Amniotic stem cell (primary cell): Measurements from ENCODE around the gene AJM1.
"Not testable (repeated sequence)": the region's sequence is repeated elsewhere in the genome, so short reads cannot be mapped to it uniquely, and the experiment has no call there.

ENCODE experiments used
- DNase-seq: peaks from one replicate; lab custom pipeline; 2025; lab: John Stamatoyannopoulos, UW

Gene AJM1

GRCh38 chr9:136842380-136842948 lies at the start of gene AJM1:
Gene AJM1 (plus strand): TSS chr9:136842478. CDS start chr9:136844415, 1,937 bp downstream.
- not testable (repeated sequence) for DNase-seq

GRCh38 chr9:136793086-136793946 lies 49.0 kb upstream of the AJM1 start:
- no peak for DNase-seq

GRCh38 chr9:136794281-136794999 lies 47.8 kb upstream of the AJM1 start:
- no peak for DNase-seq

- no peak for DNase-seq
Observed at GRCh38 chr9:136795000-136795348, 47.3 kb upstream of the AJM1 start.

- no peak for DNase-seq
Observed at GRCh38 chr9:136796238-136796774, 46.0 kb upstream of the AJM1 start, which contains the start of gene CCDC183. Gene CCDC183 (plus strand): TSS chr9:136796338. CDS start chr9:136796398, 60 bp downstream.

- DNase-seq = not testable (repeated sequence)
Observed at GRCh38 chr9:136796775-136797347, 45.4 kb upstream of the AJM1 start.

GRCh38 chr9:136798708-136799078 lies 43.6 kb upstream of the AJM1 start:
- DNase-seq = no peak

- DNase-seq = no peak
Observed at GRCh38 chr9:136799079-136799853, 43.0 kb upstream of the AJM1 start.

- no peak for DNase-seq
Observed at GRCh38 chr9:136799854-136800657, 42.2 kb upstream of the AJM1 start.

- DNase-seq = no peak
Observed at GRCh38 chr9:136802321-136802720, 40.0 kb upstream of the AJM1 start.

- DNase-seq = not testable (repeated sequence)
Observed at GRCh38 chr9:136803009-136803550, 39.2 kb upstream of the AJM1 start.

GRCh38 chr9:136803551-136804508 lies 38.4 kb upstream of the AJM1 start:
- no peak for DNase-seq

GRCh38 chr9:136804509-136805206 lies 37.6 kb upstream of the AJM1 start:
- DNase-seq = no peak

GRCh38 chr9:136805207-136805740 lies 37.0 kb upstream of the AJM1 start:
- no peak for DNase-seq

- DNase-seq = no peak
Observed at GRCh38 chr9:136806067-136806466, 36.2 kb upstream of the AJM1 start.

- DNase-seq = no peak
Observed at GRCh38 chr9:136806631-136807201, 35.6 kb upstream of the AJM1 start.

GRCh38 chr9:136807281-136808074 lies 34.8 kb upstream of the AJM1 start, which contains the start of gene RABL6:
Gene RABL6 (plus strand): TSS chr9:136807948. CDS start chr9:136808197, 249 bp downstream.
- DNase-seq = no peak
